Breast epithelium (tissue), 3 donors: Measurements from ENCODE around the gene LHFPL2.

ENCODE experiments used
- CTCF ChIP-seq, 3 donors: fragments of 450-650 bp; IDR thresholded peaks; one replicate each; pipeline ENCODE4 v1.5.1; 2016 to 2017; ENCODE audit warnings: antibody characterized with exemption in 3 of 3, mild to moderate bottlenecking in 3 of 3, moderate library complexity in 3 of 3
- POLR2A ChIP-seq: fragments of 450-650 bp; IDR thresholded peaks from one replicate; pipeline ENCODE4 v1.6.1; 2016; ENCODE audit warnings: antibody characterized with exemption, mild to moderate bottlenecking, moderate library complexity
- POLR2AphosphoS5 ChIP-seq, 3 donors: sonication (generic); formaldehyde crosslinking; IDR thresholded peaks; one replicate each; pipeline ENCODE4 v1.6.1; 2017; ENCODE audit warnings: antibody characterized with exemption in 3 of 3

DNA sequence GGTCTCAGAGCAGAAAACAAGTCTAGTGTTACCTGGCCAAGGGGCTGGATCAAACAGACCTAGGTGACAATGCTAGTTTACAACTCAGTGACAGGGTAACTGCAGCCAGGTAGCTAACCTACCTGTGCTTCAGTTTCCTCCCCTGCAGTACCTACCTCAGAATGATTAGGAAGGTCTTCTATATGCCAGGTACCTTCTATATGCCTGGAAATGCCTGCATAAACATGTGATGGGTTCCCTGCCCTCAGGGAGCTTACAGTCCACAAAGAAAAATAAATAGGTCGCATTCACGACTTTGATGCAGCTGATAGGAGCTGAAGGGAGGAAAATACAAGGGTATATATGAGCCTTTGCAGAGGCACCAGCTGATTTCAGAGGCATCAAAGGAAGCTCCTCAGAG lies 16.1 kb downstream of the LHFPL2 start:
- TF ChIP-seq POLR2AphosphoS5 (IDR thresholded peaks at IDR 0.05): no peak
- TF ChIP-seq CTCF (IDR thresholded peaks at IDR 0.05): no peak
- no peak for TF ChIP-seq POLR2A
